DND-41 (cell line): Measurements from ENCODE around the gene DNM3.

Experiments used
- EZH2 ChIP-seq: IDR thresholded peaks from 3 replicates; pipeline ENCODE4 v1.6.1; 2012; ENCODE audit warnings: borderline replicate concordance, low read depth, mild to moderate bottlenecking, moderate library complexity, low read length, inconsistent platforms; ENCODE audit not compliant: severe bottlenecking
- TF ChIP-seq, protein P1 (sequence below): IDR thresholded peaks from 2 replicates; pipeline ENCODE4 v1.5.1; 2012; ENCODE audit warnings: borderline replicate concordance, low read length, moderate library complexity, mild to moderate bottlenecking; ENCODE audit not compliant: poor library complexity, severe bottlenecking; ENCODE audit errors: extremely low read depth

DNA sequence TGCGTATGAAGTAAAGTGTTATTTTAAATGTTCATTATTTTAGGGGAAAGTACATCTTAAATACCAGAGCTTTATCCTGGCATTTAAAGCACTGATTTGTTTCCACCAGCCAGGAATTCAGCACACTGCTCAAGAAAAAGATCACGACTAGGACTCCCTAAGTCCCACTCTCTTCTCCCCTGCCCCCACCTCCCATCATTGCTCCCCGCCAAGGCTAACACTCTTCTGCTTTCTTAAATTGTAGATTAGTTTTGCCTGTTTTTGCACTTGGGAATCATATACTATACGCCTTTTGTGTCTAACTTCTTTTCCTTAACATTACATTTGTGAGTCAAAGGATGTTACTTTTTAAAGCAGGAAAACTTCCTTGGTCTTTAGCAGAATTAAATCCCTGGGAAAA lies 541.7 kb downstream of the DNM3 start:
- TF ChIP-seq, protein P1, sequence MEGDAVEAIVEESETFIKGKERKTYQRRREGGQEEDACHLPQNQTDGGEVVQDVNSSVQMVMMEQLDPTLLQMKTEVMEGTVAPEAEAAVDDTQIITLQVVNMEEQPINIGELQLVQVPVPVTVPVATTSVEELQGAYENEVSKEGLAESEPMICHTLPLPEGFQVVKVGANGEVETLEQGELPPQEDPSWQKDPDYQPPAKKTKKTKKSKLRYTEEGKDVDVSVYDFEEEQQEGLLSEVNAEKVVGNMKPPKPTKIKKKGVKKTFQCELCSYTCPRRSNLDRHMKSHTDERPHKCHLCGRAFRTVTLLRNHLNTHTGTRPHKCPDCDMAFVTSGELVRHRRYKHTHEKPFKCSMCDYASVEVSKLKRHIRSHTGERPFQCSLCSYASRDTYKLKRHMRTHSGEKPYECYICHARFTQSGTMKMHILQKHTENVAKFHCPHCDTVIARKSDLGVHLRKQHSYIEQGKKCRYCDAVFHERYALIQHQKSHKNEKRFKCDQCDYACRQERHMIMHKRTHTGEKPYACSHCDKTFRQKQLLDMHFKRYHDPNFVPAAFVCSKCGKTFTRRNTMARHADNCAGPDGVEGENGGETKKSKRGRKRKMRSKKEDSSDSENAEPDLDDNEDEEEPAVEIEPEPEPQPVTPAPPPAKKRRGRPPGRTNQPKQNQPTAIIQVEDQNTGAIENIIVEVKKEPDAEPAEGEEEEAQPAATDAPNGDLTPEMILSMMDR = no peak
- TF ChIP-seq EZH2 = no peak
